Heart left ventricle (tissue), 13 donors: ENCODE measurements around the gene CACNA1F.

Source experiments
- CTCF ChIP-seq, 12 donors: fragments of 200-600 bp; sonication (generic) in 4 of 12; IDR thresholded peaks; one replicate each; pipeline versions ENCODE4 v1.5.0 to v1.8.0; 2018 to 2022; ENCODE audit warnings: antibody characterized with exemption in 12 of 12, mild to moderate bottlenecking in 5 of 12
- POLR2A ChIP-seq, 2 donors: fragments of 450-650 bp; IDR thresholded peaks; one replicate each; pipeline ENCODE4 v1.6.1; 2017; ENCODE audit warnings: antibody characterized with exemption in 2 of 2, mild to moderate bottlenecking in 2 of 2, moderate library complexity in 2 of 2
- donor health status: ischemic (EF 13 %, LVEDD 7.1; RV severe dilation, severe dysfunction).
- donor health status: DM: no; HTN: yes; CAD: no.
- donor health status: DM: no; HTN: no; CAD: no.
- donor health status: ischemic (EF 25% LVEDD 6.9; RV normal size, moderate dysfunction).
- donor health status: ischemic (EF 25% LVEDD 5.7; RV mildly dilated, moderate dysfunction).
- donor health status: ischemic (EF 35%, LVEDD 5.7; RV mildly dilated, moderate dysfunction).
- donor health status: nonischemic (EF 11% LVEDD 7.7; RV severe dilation, severe dysfunction).
- donor health status: DM: yes; HTN: yes; CAD: no.
- donor health status: PGD.
- donor health status: ischemic (EF 29% LVEDD 5.4; RV normal size, mild dysfunction).
- donor health status: nonischemic (EF 23%, LVEDD 6.1; RV moderate dilation, normal function).

GRCh38 chrX:49164589-49165360 is 68.4 kb downstream of the CACNA1F start:
- TF ChIP-seq POLR2A (IDR thresholded peaks at IDR 0.05) (no peak), CTCF (IDR thresholded peaks at IDR 0.05) (no peak)
